Stomach (tissue), 4 donors: Measurements from ENCODE around the gene SKA1.

Experiments
- CTCF ChIP-seq, 7 experiments: fragments of 450-650 bp in 4 of 7; fragments of 200-600 bp in 3 of 7; sonication (generic) in 3 of 7; IDR thresholded peaks; one replicate each; pipeline ENCODE4 v1.5.1; 2016 to 2019; ENCODE audit warnings: antibody characterized with exemption in 7 of 7, control low read depth in 2 of 7, mild to moderate bottlenecking in 1 of 7
- EP300 ChIP-seq: sonication (generic); formaldehyde crosslinking; IDR thresholded peaks from one replicate; pipeline ENCODE4 v1.6.1; 2017; ENCODE audit warnings: antibody characterized with exemption
- POLR2A ChIP-seq, 4 donors: fragments of 450-650 bp; IDR thresholded peaks; one replicate each; pipeline ENCODE4 v1.6.1; 2016; ENCODE audit warnings: antibody characterized with exemption in 4 of 4, control low read depth in 2 of 4, mild to moderate bottlenecking in 1 of 4, moderate library complexity in 1 of 4
- POLR2AphosphoS5 ChIP-seq, 3 donors: sonication (generic); formaldehyde crosslinking; IDR thresholded peaks; one replicate each; pipeline ENCODE4 v1.6.1; 2016; ENCODE audit warnings: antibody characterized with exemption in 3 of 3

GRCh38 chr18:50405582-50406271, 30.9 kb downstream of the SKA1 start:
- TF ChIP-seq CTCF (IDR thresholded peaks at IDR 0.05) (no peak), POLR2A (IDR thresholded peaks at IDR 0.05) (no peak), POLR2AphosphoS5 (IDR thresholded peaks at IDR 0.05) (no peak), EP300 (no peak)
